ENCODE results near the gene IQGAP3.

IQGAP3 gene

DNA sequence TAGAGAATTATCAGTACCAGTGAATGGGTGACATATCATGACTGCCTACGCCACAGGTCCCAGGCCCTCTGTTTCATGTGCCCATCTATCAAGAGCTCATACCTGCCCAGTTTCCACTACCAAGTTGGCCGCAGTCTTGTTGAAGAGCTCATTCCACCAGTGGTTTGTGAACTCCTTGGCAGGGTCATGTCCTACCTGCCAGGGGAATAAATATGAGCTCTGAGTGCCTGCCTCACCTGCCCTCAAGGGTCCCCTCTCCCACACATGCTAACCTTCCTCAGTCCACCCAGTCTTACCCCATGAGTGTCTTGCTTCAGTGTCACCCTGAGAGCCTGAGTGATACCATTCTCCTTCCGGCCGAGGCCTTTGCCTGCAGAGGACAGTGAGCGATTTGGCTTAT is 25.8 kb upstream of the IQGAP3 start:
- Histone ChIP-seq H3K36me3 (no peaks in the 10 kb centered on the region), H3K27ac (no peak overlapping the region), H3K4me1 (ENCODE audit: control insufficient read depth in 1 of 2, insufficient read depth in 1 of 2, low read depth in 1 of 2, low read length in 1 of 2) (peaks cover 14% of the 10 kb centered on the region in 2 experiments), H3K4me3 (ENCODE audit: low read depth in 1 of 2, low read length in 1 of 2) (no peak overlapping the region), H3K27me3 (no peaks in the 10 kb centered on the region), H3K9me3 (no peaks in the 10 kb centered on the region)
- TF ChIP-seq, protein P1, sequence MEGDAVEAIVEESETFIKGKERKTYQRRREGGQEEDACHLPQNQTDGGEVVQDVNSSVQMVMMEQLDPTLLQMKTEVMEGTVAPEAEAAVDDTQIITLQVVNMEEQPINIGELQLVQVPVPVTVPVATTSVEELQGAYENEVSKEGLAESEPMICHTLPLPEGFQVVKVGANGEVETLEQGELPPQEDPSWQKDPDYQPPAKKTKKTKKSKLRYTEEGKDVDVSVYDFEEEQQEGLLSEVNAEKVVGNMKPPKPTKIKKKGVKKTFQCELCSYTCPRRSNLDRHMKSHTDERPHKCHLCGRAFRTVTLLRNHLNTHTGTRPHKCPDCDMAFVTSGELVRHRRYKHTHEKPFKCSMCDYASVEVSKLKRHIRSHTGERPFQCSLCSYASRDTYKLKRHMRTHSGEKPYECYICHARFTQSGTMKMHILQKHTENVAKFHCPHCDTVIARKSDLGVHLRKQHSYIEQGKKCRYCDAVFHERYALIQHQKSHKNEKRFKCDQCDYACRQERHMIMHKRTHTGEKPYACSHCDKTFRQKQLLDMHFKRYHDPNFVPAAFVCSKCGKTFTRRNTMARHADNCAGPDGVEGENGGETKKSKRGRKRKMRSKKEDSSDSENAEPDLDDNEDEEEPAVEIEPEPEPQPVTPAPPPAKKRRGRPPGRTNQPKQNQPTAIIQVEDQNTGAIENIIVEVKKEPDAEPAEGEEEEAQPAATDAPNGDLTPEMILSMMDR (IDR thresholded peaks at IDR 0.05): no peak

DNA sequence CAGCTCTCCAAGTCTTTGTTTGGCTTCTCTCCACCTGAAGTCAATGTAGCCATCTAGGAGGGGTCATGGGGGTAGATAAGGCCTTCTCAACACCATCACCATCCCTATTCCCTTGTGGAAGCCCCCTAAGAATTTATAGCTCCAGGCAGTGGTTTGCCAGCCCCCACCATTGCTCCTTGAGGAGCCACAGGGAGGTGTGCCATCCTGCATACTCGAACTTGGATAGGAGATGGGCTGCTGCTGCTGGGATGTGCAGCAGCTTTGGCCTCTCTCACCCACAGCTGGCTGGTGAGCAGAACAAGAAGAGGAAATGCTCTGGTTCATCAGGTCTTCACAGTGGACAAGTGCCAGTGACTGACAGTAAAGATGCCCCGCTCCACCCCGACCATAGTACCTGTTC is 24.1 kb upstream of the IQGAP3 start:
- Histone ChIP-seq H3K27ac (no peak overlapping the region), H3K36me3 (no peaks in the 10 kb centered on the region), H3K4me3 (ENCODE audit: low read depth in 1 of 2, low read length in 1 of 2) (no peak overlapping the region), H3K27me3 (no peaks in the 10 kb centered on the region), H3K9me3 (no peaks in the 10 kb centered on the region), H3K4me1 (ENCODE audit: control insufficient read depth in 1 of 2, insufficient read depth in 1 of 2, low read depth in 1 of 2, low read length in 1 of 2) (peaks cover 14 to 16% of the 10 kb centered on the region in 2 experiments)
- TF ChIP-seq, protein P1 (IDR thresholded peaks at IDR 0.05): no peak

DNA sequence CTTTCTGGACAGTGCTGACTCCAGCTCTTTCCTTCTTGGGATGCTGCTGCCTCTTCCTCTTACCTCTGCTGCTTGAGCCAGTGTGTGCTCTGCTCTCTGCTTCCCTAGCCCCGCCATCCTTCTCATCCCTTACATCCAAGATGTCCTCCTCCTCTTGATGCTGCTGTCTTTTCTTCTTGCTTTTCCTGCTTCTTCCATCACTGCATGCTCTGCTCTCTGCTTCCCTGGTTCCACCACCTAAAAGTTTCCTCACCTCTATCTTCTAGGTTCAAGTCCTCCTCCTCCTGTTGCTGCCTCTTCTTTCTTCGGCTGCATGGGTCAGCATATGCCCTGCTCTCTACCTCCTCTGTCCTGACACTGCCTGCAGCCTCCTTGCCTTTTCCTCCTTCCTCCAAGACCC is 22.7 kb upstream of the IQGAP3 start:
- H3K9me3 ChIP-seq: no peaks in the 10 kb centered on the region
- H3K4me1 ChIP-seq (ENCODE audit: control insufficient read depth in 1 of 2, insufficient read depth in 1 of 2, low read depth in 1 of 2, low read length in 1 of 2): peaks cover 11 to 12% of the 10 kb centered on the region in 2 experiments
- TF ChIP-seq, protein P1 (IDR thresholded peaks at IDR 0.05): no peak
- no peaks in the 10 kb centered on the region for H3K36me3 ChIP-seq
- H3K27me3 ChIP-seq: no peaks in the 10 kb centered on the region
- H3K27ac ChIP-seq: no peak overlapping the region
- H3K4me3 ChIP-seq (ENCODE audit: low read depth in 1 of 2, low read length in 1 of 2): no peak overlapping the region

DNA sequence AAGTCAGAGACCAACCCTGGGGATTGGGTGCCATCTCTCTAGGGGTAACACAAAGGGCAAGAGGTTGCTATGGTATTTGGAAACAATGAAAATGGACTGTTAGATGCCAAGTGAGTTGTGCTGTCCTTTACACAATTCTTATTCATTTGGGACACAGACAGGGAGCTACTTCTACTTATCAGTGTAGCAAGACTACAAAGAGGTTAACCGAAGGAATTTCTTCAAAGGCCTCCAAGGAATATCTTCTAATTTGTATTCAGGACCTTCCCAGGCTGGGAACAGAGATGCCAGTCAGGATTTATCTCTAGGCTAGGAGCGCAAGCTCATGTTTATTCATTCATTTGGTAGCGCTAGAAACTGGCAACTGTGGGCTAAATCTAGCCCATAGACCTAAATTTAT is 21.8 kb upstream of the IQGAP3 start:
- no peak overlapping the region for H3K27ac ChIP-seq
- H3K4me1 ChIP-seq (ENCODE audit: control insufficient read depth in 1 of 2, insufficient read depth in 1 of 2, low read depth in 1 of 2, low read length in 1 of 2): peaks cover 11 to 12% of the 10 kb centered on the region in 2 experiments
- H3K27me3 ChIP-seq: no peaks in the 10 kb centered on the region
- TF ChIP-seq, protein P1 (IDR thresholded peaks at IDR 0.05): no peak
- H3K36me3 ChIP-seq: no peaks in the 10 kb centered on the region
- no peak overlapping the region for H3K4me3 ChIP-seq (ENCODE audit: low read depth in 1 of 2, low read length in 1 of 2)
- H3K9me3 ChIP-seq: no peaks in the 10 kb centered on the region

DNA sequence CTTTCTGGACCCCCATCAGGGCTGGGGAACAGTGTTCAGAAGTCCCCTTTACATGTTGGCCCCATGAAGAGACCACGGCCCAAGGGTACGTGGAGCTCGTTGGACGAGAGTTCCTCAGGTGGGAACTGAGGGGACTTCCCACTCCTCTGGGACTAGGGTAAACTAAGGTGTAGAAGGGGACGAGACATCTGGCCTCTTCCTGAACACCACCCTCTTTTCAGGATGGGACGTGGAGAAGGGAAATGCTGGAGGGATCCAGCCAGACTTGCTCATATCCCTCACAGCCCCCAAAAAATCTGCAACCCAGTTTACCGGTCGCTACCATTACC is 21.3 kb upstream of the IQGAP3 start:
- no peak overlapping the region for H3K27ac ChIP-seq
- peaks cover 11 to 12% of the 10 kb centered on the region in 2 experiments for H3K4me1 ChIP-seq (ENCODE audit: control insufficient read depth in 1 of 2, insufficient read depth in 1 of 2, low read depth in 1 of 2, low read length in 1 of 2)
- H3K36me3 ChIP-seq: no peaks in the 10 kb centered on the region
- no peaks in the 10 kb centered on the region for H3K9me3 ChIP-seq
- no peak overlapping the region for H3K4me3 ChIP-seq (ENCODE audit: low read depth in 1 of 2, low read length in 1 of 2)
- H3K27me3 ChIP-seq: no peaks in the 10 kb centered on the region
- TF ChIP-seq, protein P1 (IDR thresholded peaks at IDR 0.05): no peak
